H1 (cell line): ENCODE results near the gene CACNG6. TPM values are rescaled to one million over a fixed set of nuclear protein-coding genes. Genes with fewer than 3 reads are reported as not detected.

ENCODE experiments used
- CTCF ChIA-PET: fragments of 300-600 bp; sonication (Branson Sonifier 250); formaldehyde crosslinking; loops from one replicate; lab custom pipeline; 2021; ENCODE audit not compliant: partially characterized antibody; lab: Charles Lee
- POLR2A ChIA-PET: fragments of 300-600 bp; sonication (Branson Sonifier 250); formaldehyde crosslinking; loops from one replicate; lab custom pipeline; 2021; ENCODE audit warnings: inconsistent platforms; ENCODE audit not compliant: partially characterized antibody; lab: Charles Lee
- DNase-seq, 2 experiments: peaks; one replicate each; pipeline versions ENCODE4 v3.0.0 to v3.0.0-alpha.2; 2010 to 2022; ENCODE audit warnings: low spot score in 2 of 2, low read depth in 1 of 2, mixed read lengths in 1 of 2
- FAIRE-seq: peaks from 2 replicates; lab custom pipeline; 2011; peaks lifted over from hg19 to GRCh38; lab: Jason Lieb, UNC
- H2AFZ ChIP-seq: 2 replicates; pipeline ENCODE4 v1.8.1; 2012; ENCODE audit warnings: low read length, inconsistent platforms
- H2AK5ac ChIP-seq: 2 replicates; pipeline ENCODE4 v1.6.1; 2013; ENCODE audit warnings: low read depth, low read length
- H2BK120ac ChIP-seq: replicated peaks from 2 replicates; pipeline ENCODE3; 2013; ENCODE audit warnings: low read depth, low read length, inconsistent platforms
- H2BK12ac ChIP-seq: 2 replicates; pipeline ENCODE4 v1.6.1; 2013; ENCODE audit warnings: low read depth, low read length
- H2BK15ac ChIP-seq: 2 replicates; pipeline ENCODE4 v1.6.1; 2013; ENCODE audit warnings: low read length
- H2BK20ac ChIP-seq: 2 replicates; pipeline ENCODE4 v1.6.1; 2013; ENCODE audit warnings: low read length
- H2BK5ac ChIP-seq: 2 replicates; pipeline ENCODE4 v1.6.1; 2013; ENCODE audit warnings: low read depth, low read length
- H3K14ac ChIP-seq: 2 replicates; pipeline ENCODE4 v1.6.1; 2013; ENCODE audit warnings: inconsistent platforms; ENCODE audit not compliant: insufficient read length
- H3K18ac ChIP-seq: 2 replicates; pipeline ENCODE4 v1.6.1; 2013; ENCODE audit warnings: low read length; ENCODE audit errors: extremely low read depth
- H3K23ac ChIP-seq: 2 replicates; pipeline ENCODE4 v1.6.1; 2013; ENCODE audit warnings: inconsistent platforms; ENCODE audit not compliant: insufficient read length
- H3K23me2 ChIP-seq: 2 replicates; pipeline ENCODE4 v1.6.1; 2013; ENCODE audit warnings: low read depth, low read length
- H3K27ac ChIP-seq: 2 replicates; pipeline ENCODE4 v1.6.1; 2011; ENCODE audit warnings: low read depth, low read length, inconsistent platforms
- H3K27me3 ChIP-seq, 4 experiments: replicated peaks in 1 of 4; 1 replicate in 1 of 4; 2 replicates in 3 of 4; pipeline versions ENCODE4 v1.6.1 to v1.8.1; 2011 to 2013; ENCODE audit warnings: low read length in 3 of 4, mild to moderate bottlenecking in 3 of 4, inconsistent platforms in 2 of 4, mixed read lengths in 2 of 4, moderate library complexity in 1 of 4; ENCODE audit not compliant: control insufficient read depth in 3 of 4, insufficient read depth in 3 of 4; ENCODE audit errors: extremely low read depth in 1 of 4
- H3K36me3 ChIP-seq, 4 experiments: 2 replicates each; pipeline versions ENCODE4 v1.6.1 to v1.8.1; 2011 to 2013; ENCODE audit warnings: mild to moderate bottlenecking in 4 of 4, low read length in 3 of 4, moderate library complexity in 2 of 4, control low read depth in 1 of 4, inconsistent platforms in 1 of 4; ENCODE audit not compliant: insufficient read depth in 4 of 4, control insufficient read depth in 2 of 4
- H3K4ac ChIP-seq: replicated peaks from 2 replicates; pipeline ENCODE3; 2013; ENCODE audit warnings: low read length, low read depth, mixed read lengths, inconsistent platforms; ENCODE audit not compliant: insufficient read length
- H3K4me1 ChIP-seq, 4 experiments: replicated peaks in 1 of 4; 1 replicate in 1 of 4; 2 replicates in 3 of 4; pipeline versions ENCODE4 v1.6.1 to v1.8.1; 2011 to 2013; ENCODE audit warnings: low read length in 3 of 4, inconsistent platforms in 2 of 4, mixed read lengths in 1 of 4; ENCODE audit not compliant: insufficient read depth in 4 of 4, control insufficient read depth in 3 of 4
- H3K4me2 ChIP-seq, 2 experiments: 2 replicates each; pipeline versions ENCODE4 v1.6.1 to v1.8.1; 2011 to 2013; ENCODE audit warnings: low read depth in 2 of 2, low read length in 2 of 2, control low read depth in 1 of 2, inconsistent platforms in 1 of 2, mild to moderate bottlenecking in 1 of 2; ENCODE audit not compliant: insufficient read depth in 1 of 2
- H3K4me3 ChIP-seq, 4 experiments: fragments of 200-600, 300-600 bp in 1 of 4; sonication (generic), shearing (Covaris generic), sonication (Bioruptor Twin) in 1 of 4; 2 replicates each; pipeline versions ENCODE4 v1.5.1 to v1.8.1; 2011 to 2016; ENCODE audit warnings: low read length in 4 of 4, low read depth in 3 of 4, control low read depth in 2 of 4, inconsistent platforms in 2 of 4, mild to moderate bottlenecking in 2 of 4, mixed read lengths in 1 of 4, moderate library complexity in 1 of 4; ENCODE audit not compliant: insufficient read depth in 2 of 4; ENCODE audit errors: extremely low read depth in 1 of 4
- H3K56ac ChIP-seq: replicated peaks from 2 replicates; pipeline ENCODE3; 2013; ENCODE audit warnings: low read depth, mild to moderate bottlenecking, mixed read lengths, low read length, inconsistent platforms; ENCODE audit not compliant: insufficient read length
- H3K79me1 ChIP-seq: 2 replicates; pipeline ENCODE4 v1.6.1; 2013; ENCODE audit warnings: low read depth, low read length, control low read depth
- H3K79me2 ChIP-seq, 2 experiments: 2 replicates each; pipeline versions ENCODE4 v1.6.1 to v1.8.1; 2012 to 2013; ENCODE audit warnings: low read length in 2 of 2, mild to moderate bottlenecking in 2 of 2, inconsistent platforms in 1 of 2; ENCODE audit not compliant: insufficient read depth in 2 of 2, control insufficient read depth in 1 of 2
- H3K9ac ChIP-seq, 4 experiments: replicated peaks in 1 of 4; 1 replicate in 1 of 4; 2 replicates in 3 of 4; pipeline versions ENCODE4 v1.6.1 to v1.8.1; 2011 to 2013; ENCODE audit warnings: low read depth in 3 of 4, low read length in 3 of 4, control low read depth in 2 of 4, mild to moderate bottlenecking in 2 of 4, moderate library complexity in 2 of 4, inconsistent platforms in 1 of 4; ENCODE audit errors: extremely low read depth in 1 of 4
- H3K9me3 ChIP-seq, 2 experiments: 2 replicates each; pipeline versions ENCODE4 v1.6.1 to v1.8.1; 2012 to 2013; ENCODE audit warnings: mild to moderate bottlenecking in 2 of 2, moderate library complexity in 2 of 2, control low read depth in 1 of 2, inconsistent platforms in 1 of 2, low read depth in 1 of 2, low read length in 1 of 2, mixed read lengths in 1 of 2; ENCODE audit not compliant: insufficient read depth in 2 of 2
- H4K20me1 ChIP-seq, 2 experiments: replicated peaks in 1 of 2; 2 replicates each; pipeline versions ENCODE3 to v1.8.1; 2011 to 2013; ENCODE audit warnings: inconsistent platforms in 2 of 2, low read length in 2 of 2, mild to moderate bottlenecking in 1 of 2; ENCODE audit not compliant: insufficient read depth in 2 of 2, control insufficient read depth in 1 of 2
- H4K5ac ChIP-seq: 2 replicates; pipeline ENCODE4 v1.6.1; 2013; ENCODE audit warnings: low read length, low read depth, mixed read lengths, inconsistent platforms; ENCODE audit not compliant: insufficient read length
- H4K8ac ChIP-seq: 2 replicates; pipeline ENCODE4 v1.8.0; 2013; ENCODE audit warnings: mild to moderate bottlenecking, moderate library complexity, low read length, inconsistent platforms; ENCODE audit not compliant: insufficient read depth; ENCODE audit errors: extremely low read depth
- H4K91ac ChIP-seq: replicated peaks from 2 replicates; pipeline ENCODE3; 2013; ENCODE audit warnings: low read length, mixed read lengths, inconsistent platforms; ENCODE audit not compliant: insufficient read length
- BRCA1 ChIP-seq: IDR thresholded peaks from 2 replicates; pipeline ENCODE4 v1.6.1; 2012; ENCODE audit warnings: low read depth, low read length, improper control_type of control experiment
- CREB1 ChIP-seq: IDR thresholded peaks from 2 replicates; pipeline ENCODE4 v1.6.1; 2012; ENCODE audit warnings: inconsistent platforms
- FOSL1 ChIP-seq: IDR thresholded peaks from 2 replicates; pipeline ENCODE4 v1.6.1; 2011; ENCODE audit warnings: mild to moderate bottlenecking, low read depth, low read length, moderate library complexity; ENCODE audit not compliant: insufficient read depth
- GTF2F1 ChIP-seq: IDR thresholded peaks from 2 replicates; pipeline ENCODE4 v1.6.1; 2012; ENCODE audit warnings: low read depth, low read length, improper control_type of control experiment, borderline replicate concordance
- KDM4A ChIP-seq: IDR thresholded peaks from one replicate; pipeline ENCODE4 v1.7.1; 2012; ENCODE audit warnings: low read depth, mild to moderate bottlenecking, moderate library complexity, low read length, inconsistent platforms; ENCODE audit not compliant: severe bottlenecking
- MAFK ChIP-seq: IDR thresholded peaks from 2 replicates; pipeline ENCODE4 v1.6.1; 2012; ENCODE audit warnings: low read depth, mild to moderate bottlenecking, improper control_type of control experiment, low read length
- POU5F1 ChIP-seq: IDR thresholded peaks from 2 replicates; pipeline ENCODE4 v1.6.1; 2011; ENCODE audit warnings: low read depth, mild to moderate bottlenecking, low read length, moderate library complexity
- SP1 ChIP-seq: IDR thresholded peaks from 2 replicates; pipeline ENCODE4 v1.6.1; 2011; ENCODE audit warnings: low read depth, low read length
- TEAD4 ChIP-seq: IDR thresholded peaks from 2 replicates; pipeline ENCODE4 v1.6.1; 2012; ENCODE audit warnings: low read depth, low read length, inconsistent platforms, mixed read lengths
- YY1 ChIP-seq: IDR thresholded peaks from 2 replicates; pipeline ENCODE4 v1.6.1; 2011; ENCODE audit warnings: low read depth, mild to moderate bottlenecking, low read length
- WGBS, 2 experiments: shearing (Covaris generic) in 1 of 2; methylation state at CpG; one replicate each; pipeline versions ENCODE4 v1.1.6 to v1.1.7; 2013 to 2015; ENCODE audit warnings: low lambda C conversion rate in 2 of 2, mixed read lengths in 2 of 2, inconsistent platforms in 1 of 2, low coverage in 1 of 2, missing lambda C conversion rate in 1 of 2; ENCODE audit not compliant: insufficient replicate concordance in 2 of 2, insufficient coverage in 1 of 2, insufficient read length in 1 of 2; ENCODE audit errors: extremely low coverage in 1 of 2, missing lambda C conversion rate in 1 of 2; 5-methylcytosine and 5-hydroxymethylcytosine counted together
- polyA plus RNA-seq, 7 experiments: library from polyadenylated mRNA; depleted of rRNA in 3 of 7; stranded (reverse) in 5 of 7; unstranded in 2 of 7; fragments of >200 nt in 5 of 7; fragments of 200-250 nt in 2 of 7; gene quantifications; 1 replicate in 5 of 7; 2 replicates in 1 of 7; 4 replicates in 1 of 7; pipeline versions ENCODE4 v1.2.1 to v1.2.3, GENCODE V29; 2011 to 2013; ENCODE audit warnings: missing spikeins in 2 of 7, mixed read lengths in 2 of 7
- total RNA-seq: library from RNA; stranded (reverse); fragmentation: NEBNext Ultra II Directional; extraction: Animal tissue kit (Norgen Biotek cat#: 25700); gene quantifications from 2 replicates; pipeline ENCODE4 v1.2.1, GENCODE V29; 2021

CACNG6 gene
- total and polyA plus RNA-seq, 2 of the 8 experiments (the other 6 are each of a cell fraction or from before 2014, with no cell fraction given) = 1.2 to 1.6 TPM

DNA sequence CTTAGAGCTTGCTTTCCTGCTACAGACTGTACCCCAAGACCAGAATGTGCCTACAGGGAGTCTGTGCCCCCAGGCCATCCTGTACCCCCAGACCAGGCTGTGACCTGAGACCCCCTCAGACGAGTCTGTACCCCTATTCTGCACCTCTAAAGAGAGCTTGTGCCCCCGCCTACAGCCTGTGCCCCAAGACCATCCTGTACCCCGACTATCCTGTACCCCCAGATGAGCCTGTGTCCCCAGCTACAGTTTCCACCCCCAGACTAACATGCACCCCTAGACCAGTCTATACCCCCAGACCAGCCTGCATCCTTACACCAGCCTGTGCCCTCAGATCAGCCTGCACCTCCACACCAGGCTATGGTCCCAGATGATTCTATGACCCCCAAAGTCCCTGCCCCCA is 2.0 kb downstream of the CACNG6 start:
- no peak overlapping the region for H4K8ac ChIP-seq
- no peaks in the 10 kb centered on the region for H3K36me3 ChIP-seq
- H3K79me1 ChIP-seq = no peaks in the 10 kb centered on the region
- WGBS, 2 experiments = 85% methylated on average over 2 of the region's 3 CpGs; no CpG with 5 or more reads in 1 of the 2 experiments
- H2BK20ac ChIP-seq = no peak overlapping the region
- no peak overlapping the region for H3K27ac ChIP-seq
- peaks cover 2 to 44% (median 32%) of the 10 kb centered on the region in 4 experiments for H3K27me3 ChIP-seq
- no peak overlapping the region for H3K4ac ChIP-seq
- no peak overlapping the region for H3K4me2 ChIP-seq
- no peak for DNase-seq
- peaks cover 0 to 21% (median 7%) of the 10 kb centered on the region in 4 experiments; a peak in 6 of 7 replicates for H3K4me1 ChIP-seq
- H3K9me3 ChIP-seq = no peaks in the 10 kb centered on the region
- no peak for TF ChIP-seq POU5F1
- no peak for TF ChIP-seq TEAD4
- TF ChIP-seq YY1 = no peak
- no peak for TF ChIP-seq FOSL1
- TF ChIP-seq CREB1 = no peak
- no peak for TF ChIP-seq MAFK
- no peak for TF ChIP-seq SP1
- TF ChIP-seq BRCA1 = no peak
- TF ChIP-seq GTF2F1 = no peak
- TF ChIP-seq KDM4A = no peak
- TF ChIP-seq, all 59 proteins: peak for 0
- H3K14ac ChIP-seq = no peak overlapping the region
- H2AFZ ChIP-seq = no peak overlapping the region
- no peak overlapping the region for H3K18ac ChIP-seq
- ChIA-PET CTCF (interaction anchor here (0.7 to 4.2 kb wide), 12 partner anchors 9 to 187 kb away, joined by 3 to 33 read pairs (median 3); no protein-coding TSS in a partner anchor), POLR2A (interaction anchor here (0.8 to 4.0 kb wide), 15 partner anchors 8 to 79 kb away, joined by 3 to 21 read pairs (median 4); no protein-coding TSS in a partner anchor)
- no peak overlapping the region for H4K5ac ChIP-seq
- H3K23me2 ChIP-seq = peaks cover 7% of the 10 kb centered on the region; the same call in 1 of the 2 replicates
- H4K91ac ChIP-seq = no peak overlapping the region
- no peaks in the 10 kb centered on the region for H3K79me2 ChIP-seq
- no peaks in the 10 kb centered on the region for H4K20me1 ChIP-seq
- no peak overlapping the region for H2AK5ac ChIP-seq
- H3K9ac ChIP-seq = no peak overlapping the region
- H2BK5ac ChIP-seq = no peak overlapping the region
- no peak overlapping the region for H3K56ac ChIP-seq
- FAIRE-seq = no peak
- H2BK120ac ChIP-seq = no peak overlapping the region
- H3K23ac ChIP-seq = no peak overlapping the region
- H2BK15ac ChIP-seq = no peak overlapping the region
- no peak overlapping the region for H2BK12ac ChIP-seq
- no peak overlapping the region for H3K4me3 ChIP-seq
